GM18526 (cell line): ENCODE measurements around the gene TCOF1.

Experiments used
- POLR2A ChIP-seq: IDR thresholded peaks from 3 replicates; pipeline ENCODE4 v1.6.1; 2011; ENCODE audit not compliant: insufficient read length; ENCODE audit errors: extremely low read depth

Gene TCOF1

DNA sequence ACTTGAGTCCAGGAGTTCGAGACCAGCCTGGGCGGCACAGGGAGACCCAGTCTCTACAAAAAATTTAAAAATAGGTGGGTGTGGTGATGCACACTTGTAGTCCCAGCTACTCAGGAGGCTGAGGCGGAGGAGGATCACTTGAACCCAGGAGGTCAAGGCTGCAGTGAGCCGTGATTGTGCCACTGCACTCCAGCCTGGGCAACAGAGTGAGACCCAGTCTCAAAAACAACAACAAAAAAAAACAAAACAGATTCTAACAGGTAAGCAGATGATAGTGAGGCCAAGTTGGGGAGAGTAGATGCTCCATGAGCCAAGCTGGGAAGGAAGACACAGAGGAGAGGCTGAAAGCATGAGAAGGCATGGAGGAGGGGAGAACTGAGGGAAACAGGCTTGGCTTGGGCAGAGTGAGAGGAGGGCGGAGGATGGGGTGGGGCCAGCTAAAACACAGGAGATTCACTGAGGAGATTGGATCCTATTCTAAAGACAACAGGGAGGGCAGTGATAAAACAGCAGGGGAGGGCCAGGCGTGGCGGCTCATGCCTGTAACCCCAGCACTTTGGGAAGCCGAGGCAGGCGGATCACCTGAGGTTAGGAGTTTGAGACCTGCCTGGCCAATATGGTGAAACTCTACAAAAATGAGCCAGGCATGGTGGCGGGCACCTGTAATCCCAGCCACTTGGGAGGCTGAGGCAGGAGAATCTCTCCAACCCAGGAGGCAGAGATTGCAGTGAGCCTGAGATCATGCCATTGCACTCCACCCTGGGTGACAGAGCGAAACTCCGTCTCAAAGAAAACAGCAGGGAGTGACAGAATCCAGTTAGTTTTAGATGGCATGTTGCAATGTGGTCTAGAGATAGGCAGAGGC lies 83.7 kb downstream of the TCOF1 start:
- TF ChIP-seq POLR2A, result no peak

DNA sequence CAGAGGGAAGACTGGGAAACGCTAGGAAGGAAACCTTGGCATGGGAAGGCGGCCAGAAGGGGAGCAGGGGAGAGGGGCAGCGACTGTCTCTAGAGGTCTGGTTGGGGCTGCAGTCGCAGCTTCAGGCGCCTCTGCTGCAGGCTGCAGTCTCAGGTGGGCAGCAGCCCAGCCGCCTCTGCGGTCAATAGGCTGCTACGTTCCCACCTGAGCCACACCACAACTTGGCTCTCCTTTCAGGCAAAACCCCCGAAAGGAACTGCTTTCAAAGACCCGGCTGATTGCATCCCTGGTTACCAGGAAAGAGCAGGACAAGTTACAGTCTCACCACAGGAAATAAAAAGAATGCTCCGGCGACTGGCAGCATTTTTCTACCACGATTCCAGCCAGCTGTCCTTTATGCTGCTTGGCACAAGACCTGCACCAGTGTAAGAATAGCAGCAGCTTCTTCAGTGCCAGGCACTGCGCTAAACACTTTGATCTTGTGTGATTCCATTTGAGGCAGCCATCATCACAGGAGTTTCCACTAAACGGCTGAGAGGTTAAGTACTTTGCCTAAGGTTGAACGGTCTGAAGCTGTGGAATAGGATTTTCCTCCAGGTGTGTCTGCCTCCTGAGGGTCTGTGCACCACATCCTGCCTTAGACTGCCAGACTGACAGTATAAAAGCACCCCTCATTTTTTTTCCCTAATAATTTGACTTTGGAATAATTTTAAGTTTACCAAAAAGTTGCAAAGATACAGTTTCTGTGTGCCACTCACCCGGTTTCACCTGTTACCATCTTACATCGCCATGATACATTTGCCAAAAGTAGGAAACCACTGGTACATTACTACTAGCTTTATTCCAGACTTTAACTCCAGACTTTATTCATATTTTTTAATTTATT lies 84.6 kb downstream of the TCOF1 start:
- no peak for TF ChIP-seq POLR2A

DNA sequence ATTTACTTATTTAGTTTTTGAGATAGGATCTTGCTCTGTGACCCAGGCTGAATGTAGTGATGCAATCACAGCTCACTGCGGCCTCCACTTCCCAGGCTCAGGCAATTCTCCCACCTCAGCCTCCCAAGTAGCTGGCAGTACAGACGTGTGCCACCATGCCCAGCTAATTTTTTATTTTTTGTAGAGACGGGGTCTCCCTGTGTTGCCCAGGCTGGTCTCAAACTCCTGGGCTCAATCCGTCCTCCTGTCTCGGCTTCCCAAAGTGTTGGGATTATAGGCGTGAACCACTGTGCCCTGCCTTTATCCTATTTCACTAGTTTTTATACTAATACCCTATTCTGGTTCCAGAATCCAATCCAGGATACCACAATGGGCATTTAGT lies 85.2 kb downstream of the TCOF1 start:
- no peak for TF ChIP-seq POLR2A

DNA sequence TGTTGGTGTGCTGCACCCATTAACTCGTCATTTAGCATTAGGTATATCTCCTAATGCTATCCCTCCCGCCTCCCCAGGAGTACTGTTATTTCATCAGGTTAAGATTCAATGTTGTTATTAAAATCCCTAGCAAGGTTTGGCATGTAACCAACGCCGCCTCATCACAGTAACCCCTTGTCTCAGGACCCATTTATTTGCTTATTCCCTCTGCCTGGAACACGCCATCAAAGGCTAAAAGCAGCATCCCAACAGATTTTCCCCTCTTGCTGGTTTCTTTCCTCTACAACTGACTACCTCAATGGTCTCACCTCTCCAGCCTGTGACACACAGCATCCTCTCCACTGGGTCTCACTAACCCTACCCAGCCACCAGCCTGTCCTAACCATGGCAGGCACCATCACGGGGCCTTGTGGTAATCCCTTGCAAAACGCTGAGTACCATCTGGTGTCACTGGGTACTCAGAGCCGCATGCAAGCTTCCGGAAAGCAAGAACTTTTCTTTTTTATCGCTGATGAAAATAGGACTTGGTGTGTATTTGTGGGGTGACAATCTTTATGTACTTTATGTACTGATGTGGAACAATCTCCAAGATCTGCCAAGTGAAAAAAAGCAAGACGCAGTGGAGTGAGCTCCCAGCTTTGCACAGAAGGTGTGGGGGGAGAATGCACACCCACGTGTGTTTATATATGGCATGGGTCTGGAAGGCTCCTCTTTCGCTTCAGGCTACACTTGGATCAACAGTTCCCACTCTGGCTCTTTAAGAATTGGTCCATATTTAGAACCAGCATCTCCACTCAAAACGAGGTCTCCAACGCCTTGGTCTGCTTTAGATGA lies 86.0 kb downstream of the TCOF1 start:
- TF ChIP-seq POLR2A, result no peak

DNA sequence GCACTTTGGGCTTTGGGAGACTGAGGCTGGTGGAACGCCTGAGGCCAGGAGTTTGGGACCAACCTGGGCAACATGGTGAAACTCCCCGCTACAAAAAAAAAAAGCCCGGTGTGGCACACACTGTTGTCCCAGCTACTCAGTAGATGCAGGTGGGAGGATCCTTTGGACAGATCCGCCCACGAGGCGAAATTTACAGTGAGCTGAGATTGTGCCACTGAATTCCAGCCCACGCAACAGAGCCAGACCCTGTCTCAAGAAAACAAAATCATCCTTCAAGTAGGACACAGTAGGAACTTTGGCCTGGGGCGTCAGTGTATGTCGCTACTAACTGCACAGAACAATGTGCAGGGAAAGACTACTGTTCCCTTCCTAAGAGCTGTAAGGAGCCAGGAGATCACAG lies 87.3 kb downstream of the TCOF1 start:
- TF ChIP-seq POLR2A, result no peak

DNA sequence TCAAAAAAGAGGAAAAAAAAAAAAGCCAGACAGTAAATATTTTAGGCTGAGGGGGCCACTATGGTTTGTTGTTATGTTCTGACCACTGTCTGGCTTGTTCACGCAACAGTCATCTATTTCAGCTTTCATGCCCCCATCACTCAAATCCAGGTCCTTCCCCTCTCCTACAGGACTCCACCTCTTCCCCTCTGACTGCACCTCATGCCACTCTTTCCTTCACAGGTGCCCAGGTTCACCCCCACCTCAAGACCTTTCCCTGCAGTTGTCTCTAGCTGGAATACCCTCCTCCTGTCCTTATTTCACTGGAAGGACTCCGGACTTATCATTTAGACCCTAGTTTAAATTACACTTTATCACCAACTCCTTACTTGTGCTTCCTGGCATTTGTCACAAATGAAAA lies 88.6 kb downstream of the TCOF1 start:
- no peak for TF ChIP-seq POLR2A

DNA sequence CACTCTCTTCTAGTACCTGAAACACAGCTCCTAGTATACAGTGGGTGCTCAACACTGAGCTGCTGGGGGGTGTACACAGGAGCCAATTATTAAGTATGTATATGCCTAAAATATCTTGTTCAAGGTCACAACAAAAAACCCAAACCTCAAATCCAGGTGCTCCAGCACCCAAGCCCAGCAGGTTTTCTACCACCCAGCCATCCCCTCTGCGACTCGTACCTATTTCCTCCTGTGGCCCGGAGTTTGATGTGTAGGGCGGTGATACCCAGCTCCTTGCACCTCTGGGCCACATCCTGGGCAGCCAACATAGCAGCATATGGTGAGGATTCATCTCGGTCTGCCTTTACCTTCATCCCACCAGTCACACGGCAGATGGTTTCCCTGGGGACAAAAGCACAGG lies 89.1 kb downstream of the TCOF1 start:
- no peak for TF ChIP-seq POLR2A

DNA sequence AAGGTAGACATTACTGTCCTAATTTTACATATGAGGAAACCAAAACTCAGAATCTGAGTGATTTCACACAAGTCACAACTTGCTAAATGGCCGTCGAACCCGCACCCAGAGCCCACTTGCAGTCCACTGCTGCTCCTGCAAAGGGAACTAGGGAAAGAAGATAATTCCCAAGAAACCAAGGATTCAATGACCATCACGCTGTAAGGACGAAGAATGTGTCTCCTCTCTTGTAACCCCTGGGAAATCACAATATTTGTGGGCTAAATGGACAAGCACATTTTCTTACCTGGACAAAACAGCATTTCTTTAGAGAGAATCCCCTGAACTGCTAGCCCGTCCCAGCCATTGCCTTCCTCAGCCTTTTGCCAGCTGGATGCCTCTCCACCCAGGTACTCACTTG lies 89.7 kb downstream of the TCOF1 start:
- TF ChIP-seq POLR2A, result no peak

DNA sequence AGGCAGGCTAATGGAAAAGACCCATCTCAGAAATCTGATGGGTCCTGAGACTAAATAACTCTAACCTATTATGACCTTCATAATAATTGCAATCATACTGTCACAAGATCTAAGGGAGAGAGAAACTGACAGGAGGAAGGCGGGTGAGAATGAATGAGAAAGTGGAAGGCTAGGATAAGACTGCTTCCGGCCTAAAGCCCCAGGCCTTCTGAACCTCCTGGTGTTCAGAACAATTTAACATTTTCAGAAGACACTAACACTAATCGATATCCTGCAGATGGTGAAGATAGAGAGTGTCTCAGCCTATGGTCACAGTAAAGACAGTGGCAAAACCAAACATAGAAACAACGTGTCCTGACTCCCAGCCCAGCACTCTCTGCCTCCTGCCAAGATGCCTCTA lies 90.8 kb downstream of the TCOF1 start:
- TF ChIP-seq POLR2A, result no peak

DNA sequence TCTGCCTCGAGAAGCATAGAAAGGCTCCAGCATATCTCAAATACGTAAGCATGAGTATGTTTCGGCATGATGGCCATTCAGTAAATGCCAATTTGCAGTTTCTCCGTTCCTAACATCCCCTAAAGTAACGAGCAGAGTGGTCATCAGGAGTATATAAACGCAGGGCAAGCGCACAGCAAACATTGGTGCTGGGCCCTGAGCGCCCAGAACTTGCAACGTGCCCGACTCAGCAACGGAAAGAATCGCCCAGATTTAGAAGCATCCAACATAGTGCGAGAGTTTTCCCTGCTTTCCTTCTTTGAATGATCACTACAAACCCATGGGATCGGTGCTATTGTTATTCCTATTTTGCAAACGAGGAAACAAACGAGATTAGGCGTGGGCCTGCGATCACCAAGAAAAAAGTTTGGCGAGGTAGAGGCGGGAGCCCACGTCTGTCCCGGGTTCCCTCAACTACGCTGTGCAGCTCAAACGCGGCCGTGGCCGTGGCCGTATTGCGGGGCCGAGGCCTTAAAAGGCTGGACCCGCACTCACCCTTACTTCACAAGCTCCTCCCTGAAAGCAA lies 91.5 kb downstream of the TCOF1 start:
- TF ChIP-seq POLR2A, result no peak
